ENCODE results near the gene SPECC1. TPM values are rescaled to one million over a fixed set of nuclear protein-coding genes. Genes with fewer than 3 reads are reported as not detected.

SPECC1 gene
- total and polyA plus RNA-seq, 2 of the 13 experiments (the other 11 are each of a cell fraction or from before 2014, with no cell fraction given) = 2.3 to 6.9 TPM

DNA sequence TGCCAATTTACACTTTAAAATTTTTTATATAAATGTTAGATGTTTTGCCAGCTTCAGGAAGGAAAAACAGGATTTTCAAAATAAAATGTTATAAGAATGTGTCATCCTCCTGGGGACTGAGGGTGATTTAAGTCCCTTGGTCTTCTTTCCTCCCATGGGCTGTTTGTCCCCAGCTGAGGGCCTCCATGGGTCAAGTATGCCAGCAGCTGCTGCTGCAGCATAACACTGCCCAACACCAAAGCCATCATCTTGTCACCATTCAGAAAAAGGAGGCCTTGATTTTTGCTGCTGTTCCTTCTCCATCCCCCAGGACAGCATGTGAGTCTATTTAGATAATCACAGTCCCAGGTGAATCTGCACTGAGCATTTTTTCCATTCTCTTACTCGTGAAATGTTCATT, 269.6 kb downstream of the SPECC1 start:
- in situ Hi-C loops (cut with HindIII; ENCODE audit: extremely low pct_ligation_motif_present, low pct_unique_long_range_greater_than_20kb) (no loop called here), intact Hi-C loops (cut with micrococcal nuclease; ENCODE audit: unreplicated experiment) (no loop called here)
- ChIA-PET CTCF (ENCODE audit: low intra/inter-chr PET ratio, low total read pairs) (no interaction called here), POLR2A (no interaction called here)
- DNase-seq (ENCODE audit: low spot score) = no peak
- Histone ChIP-seq H3K27ac (ENCODE audit: extremely low read length, insufficient read depth, low read length) (no peak overlapping the region), H3K27me3 (ENCODE audit: control insufficient read depth in 1 of 2, insufficient read depth in 2 of 2, low read length in 2 of 2) (no peaks in the 10 kb centered on the region; a peak in 1 of 5 replicates), H3K36me3 (replicated peaks in 1 of 2; ENCODE audit: control insufficient read depth in 1 of 2, insufficient read depth in 2 of 2, low read length in 2 of 2) (no peaks in the 10 kb centered on the region), H3K9ac (ENCODE audit: insufficient read depth, low read depth, low read length) (no peak overlapping the region), H4K20me1 (ENCODE audit: insufficient read depth, low read length) (no peaks in the 10 kb centered on the region), H2AFZ (ENCODE audit: low read length) (no peak overlapping the region), H3K9me3 (ENCODE audit: low read length) (no peaks in the 10 kb centered on the region), H3K4me1 (ENCODE audit: insufficient read depth, low read length) (no peaks in the 10 kb centered on the region), H3K4me3 (replicated peaks in 1 of 3; ENCODE audit: insufficient read depth in 1 of 3, low read depth in 2 of 3, low read length in 3 of 3) (no peak overlapping the region), H3K4me2 (ENCODE audit: low read depth, low read length) (no peak overlapping the region), H3K79me2 (ENCODE audit: insufficient read depth, low read length) (no peaks in the 10 kb centered on the region)
- FAIRE-seq = no peak
- TF ChIP-seq MYNN (CRISPR knock-in tag; IDR thresholded peaks at IDR 0.05; ENCODE audit: low read depth) = no peak
- no peak for TF ChIP-seq BHLHE40 (IDR thresholded peaks at IDR 0.05; ENCODE audit: low read length)
- TF ChIP-seq ESRRA (CRISPR knock-in tag; IDR thresholded peaks at IDR 0.05; ENCODE audit: low read depth) = no peak
- no peak for TF ChIP-seq THAP9 (CRISPR knock-in tag; IDR thresholded peaks at IDR 0.05; ENCODE audit: borderline replicate concordance)
- TF ChIP-seq ZNF143 (CRISPR knock-in tag; IDR thresholded peaks at IDR 0.05) = no peak
- no TSS peak for BruUV-seq (replicated peaks)
- 42% methylated on average over 1 of the region's 1 CpG for WGBS (ENCODE audit: low lambda C conversion rate)
- no peak for ATAC-seq

GRCh38 chr17:20279631-20280030, 270.5 kb downstream of the SPECC1 start:
- intact Hi-C loops (cut with micrococcal nuclease; ENCODE audit: unreplicated experiment) = no loop called here
- POLR2A ChIA-PET = no interaction called here
- ATAC-seq (no peak), FAIRE-seq (no peak), DNase-seq (ENCODE audit: low spot score) (no peak)
- Histone ChIP-seq H3K9me3 (ENCODE audit: low read length) (no peaks in the 10 kb centered on the region), H3K9ac (ENCODE audit: insufficient read depth, low read depth, low read length) (no peak overlapping the region), H3K27ac (ENCODE audit: extremely low read length, insufficient read depth, low read length) (no peak overlapping the region), H4K20me1 (ENCODE audit: insufficient read depth, low read length) (no peaks in the 10 kb centered on the region), H3K36me3 (replicated peaks in 1 of 2; ENCODE audit: control insufficient read depth in 1 of 2, insufficient read depth in 2 of 2, low read length in 2 of 2) (no peaks in the 10 kb centered on the region), H3K79me2 (ENCODE audit: insufficient read depth, low read length) (no peaks in the 10 kb centered on the region), H2AFZ (ENCODE audit: low read length) (no peak overlapping the region), H3K4me2 (ENCODE audit: low read depth, low read length) (no peak overlapping the region), H3K4me3 (replicated peaks in 1 of 3; ENCODE audit: insufficient read depth in 1 of 3, low read depth in 2 of 3, low read length in 3 of 3) (no peak overlapping the region), H3K27me3 (ENCODE audit: control insufficient read depth in 1 of 2, insufficient read depth in 2 of 2, low read length in 2 of 2) (no peaks in the 10 kb centered on the region; a peak in 1 of 5 replicates), H3K4me1 (ENCODE audit: insufficient read depth, low read length) (no peaks in the 10 kb centered on the region)
- no peak for TF ChIP-seq NFIC (IDR thresholded peaks at IDR 0.05; ENCODE audit: low read length)
- no peak for TF ChIP-seq CHCHD3 (CRISPR knock-in tag; IDR thresholded peaks at IDR 0.05)
- TF ChIP-seq MTF1 (CRISPR knock-in tag; IDR thresholded peaks at IDR 0.05) = no peak
- 77% methylated on average over 3 of the region's 3 CpGs for WGBS (ENCODE audit: low lambda C conversion rate)
- in situ Hi-C loops (cut with HindIII; ENCODE audit: extremely low pct_ligation_motif_present, low pct_unique_long_range_greater_than_20kb) = no loop called here
- CTCF ChIA-PET (ENCODE audit: low intra/inter-chr PET ratio, low total read pairs) = no interaction called here
- no TSS peak for BruUV-seq (replicated peaks)
